Endometrial microvascular endothelial cells (primary cell): ENCODE results near the gene DYRK2. TPM values are rescaled to one million over a fixed set of nuclear protein-coding genes. Genes with fewer than 3 reads are reported as not detected.

Source experiments
- in situ Hi-C: cut with HindIII; loops from 2 replicates; pipeline ENCODE4 v1.10.0; 2017; ENCODE audit warnings: low sequenced_read_pairs, low pct_unique_long_range_greater_than_20kb; ENCODE audit errors: inconsistent ontology term
- total RNA-seq: library from RNA; depleted of rRNA; stranded (reverse); fragments of >200 nt; gene quantifications from one replicate; pipeline ENCODE4 v1.2.3, GENCODE V29; 2015; ENCODE audit errors: inconsistent ontology term

DYRK2 gene
- total RNA-seq, 1 donor from 2014 or later = 4.8 TPM

DNA sequence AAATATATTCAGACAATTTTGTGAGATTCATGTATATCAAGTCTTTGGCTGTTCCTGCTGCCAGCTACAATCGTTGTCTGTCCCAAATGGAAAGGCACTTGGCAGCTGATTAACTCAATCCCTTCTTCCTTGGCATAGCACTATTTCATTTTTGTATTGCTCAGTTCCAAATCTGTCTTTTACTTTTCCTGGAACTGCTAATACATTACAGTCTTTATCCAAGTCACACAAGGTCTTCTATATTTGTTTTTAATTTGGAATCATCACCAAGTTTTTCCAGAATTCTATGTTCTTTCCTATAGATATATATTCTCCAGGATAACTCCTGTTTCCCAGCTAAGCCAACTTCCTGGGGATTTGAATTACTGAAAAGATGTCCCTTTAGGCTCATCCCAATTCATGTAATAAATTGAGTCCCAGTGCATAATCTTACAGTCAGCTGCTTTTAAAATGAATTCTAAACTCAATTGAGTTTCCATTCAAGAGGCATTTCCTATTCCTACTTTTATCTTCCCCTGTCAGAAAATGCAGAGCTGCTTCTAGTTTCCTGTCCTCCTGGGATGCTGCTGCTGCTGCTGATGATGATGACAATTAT lies 45.9 kb downstream of the DYRK2 start:
- in situ Hi-C loops = no loop called here

DNA sequence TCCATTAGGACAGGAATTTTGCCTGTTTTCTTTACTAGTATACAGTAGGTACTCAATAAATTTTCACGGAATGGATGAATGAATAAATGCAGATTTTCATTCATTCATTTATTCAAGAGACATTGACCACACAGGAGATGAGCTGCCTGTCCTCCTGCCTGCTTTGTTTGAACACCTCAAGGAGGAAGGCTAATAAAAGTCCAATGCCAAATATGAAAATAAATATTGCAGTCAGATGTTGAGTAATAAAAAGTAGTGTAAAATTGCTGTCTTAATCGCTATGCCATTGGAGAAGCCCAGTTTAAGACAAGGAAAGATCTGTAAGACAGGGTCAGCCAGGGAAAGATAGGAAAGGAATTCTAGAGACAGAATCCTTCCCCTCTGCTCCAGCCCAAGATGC lies 47.4 kb downstream of the DYRK2 start:
- in situ Hi-C loops = no loop called here

DNA sequence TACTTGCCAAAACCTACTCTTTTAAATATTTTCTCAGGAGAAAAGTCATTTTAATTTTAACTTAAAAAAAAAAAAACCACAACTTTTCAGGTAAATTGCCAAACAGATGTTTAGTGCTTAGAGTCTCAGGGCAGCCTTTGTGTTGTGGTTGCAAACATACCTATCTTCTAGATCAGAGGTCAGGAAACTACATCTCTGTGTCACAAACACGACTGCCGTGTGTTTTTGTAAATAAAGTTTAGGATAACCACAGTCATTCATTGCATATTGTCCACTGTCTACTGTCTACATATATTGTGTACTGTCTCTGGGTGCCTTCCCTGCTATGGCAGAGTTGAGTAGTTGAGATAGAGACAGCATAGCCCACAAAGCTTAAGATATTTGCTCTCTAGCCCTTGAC lies 48.9 kb downstream of the DYRK2 start:
- in situ Hi-C loops = no loop called here

DNA sequence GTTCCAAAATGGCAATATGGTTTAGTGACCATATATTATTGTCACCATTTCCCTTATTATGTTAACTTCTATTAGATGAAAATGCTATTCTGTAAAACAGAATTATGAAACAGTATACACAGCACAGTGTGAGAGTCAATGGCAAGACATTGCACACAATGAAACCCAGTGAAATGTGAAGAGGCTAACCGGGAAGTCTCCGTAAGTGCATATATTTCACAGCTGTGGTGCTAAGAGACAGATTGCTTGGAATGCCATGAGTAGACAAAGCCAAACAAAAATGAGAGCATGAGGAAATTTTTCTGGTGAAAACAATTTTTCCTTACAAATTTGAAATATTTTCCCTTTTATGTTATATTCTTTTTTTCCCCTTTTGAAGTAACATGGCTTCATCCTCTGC lies 49.4 kb downstream of the DYRK2 start:
- in situ Hi-C loops = no loop called here

DNA sequence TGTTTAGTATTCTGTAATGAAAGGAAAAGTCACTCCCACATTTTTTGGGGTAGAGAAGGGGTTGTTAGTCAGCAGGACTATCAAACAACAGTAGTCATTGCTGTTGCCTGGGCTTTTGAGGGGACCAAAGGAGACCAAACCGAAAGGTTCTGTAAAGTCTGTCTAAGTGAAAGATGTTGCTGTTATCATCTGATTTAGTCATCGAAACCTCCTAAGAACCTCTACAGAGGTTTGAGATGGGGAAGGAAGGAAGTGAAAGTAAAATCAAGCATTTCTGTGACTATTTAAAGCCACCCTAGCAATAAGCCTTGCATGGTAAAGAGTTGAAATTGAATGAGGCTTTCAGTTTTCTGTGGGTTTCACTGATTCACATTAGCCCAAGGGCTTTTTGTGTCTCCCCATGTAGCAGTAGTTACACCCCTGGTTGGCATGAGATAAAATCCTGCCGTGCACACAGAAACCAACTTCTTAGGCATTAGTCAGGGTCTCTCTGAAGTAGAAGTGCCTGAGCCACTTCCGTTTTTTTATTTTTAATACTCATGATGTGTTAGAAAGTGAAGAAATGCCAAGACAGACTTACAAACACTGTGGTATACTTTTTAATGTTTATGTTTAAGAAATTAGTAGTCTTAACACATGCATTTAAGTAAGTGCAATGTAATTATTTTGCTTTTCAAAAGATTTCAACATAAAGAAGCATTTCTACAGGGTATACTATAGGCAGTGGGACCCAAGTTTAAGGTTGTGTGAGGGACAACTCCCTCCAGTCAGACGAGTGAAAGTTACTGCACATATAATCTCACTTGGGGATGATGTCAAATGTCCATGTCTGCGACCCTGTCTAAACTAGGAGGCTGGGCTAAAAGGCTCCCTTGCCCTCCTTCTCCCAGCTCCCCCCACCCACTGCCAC lies 50.4 kb downstream of the DYRK2 start:
- in situ Hi-C loops = no loop called here

DNA sequence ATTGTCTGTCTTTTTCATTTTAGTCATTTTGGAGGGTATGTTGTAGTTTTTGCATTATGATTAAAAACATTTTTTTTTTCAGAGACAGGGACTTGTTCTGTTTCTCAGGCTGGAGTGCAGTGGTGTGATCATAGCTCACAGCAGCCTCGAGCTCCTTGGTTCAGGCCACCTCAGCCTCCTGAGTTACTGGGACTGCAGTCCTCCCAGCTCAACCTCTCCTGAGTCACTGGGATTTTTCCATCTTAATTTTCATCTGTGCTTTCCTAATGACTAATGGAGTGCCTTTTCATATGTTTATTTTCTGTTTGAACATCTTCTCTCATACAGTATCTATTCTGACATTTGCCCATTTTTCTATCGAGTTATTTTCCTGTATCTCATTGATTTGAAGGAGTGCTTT lies 52.6 kb downstream of the DYRK2 start:
- in situ Hi-C loops = no loop called here

DNA sequence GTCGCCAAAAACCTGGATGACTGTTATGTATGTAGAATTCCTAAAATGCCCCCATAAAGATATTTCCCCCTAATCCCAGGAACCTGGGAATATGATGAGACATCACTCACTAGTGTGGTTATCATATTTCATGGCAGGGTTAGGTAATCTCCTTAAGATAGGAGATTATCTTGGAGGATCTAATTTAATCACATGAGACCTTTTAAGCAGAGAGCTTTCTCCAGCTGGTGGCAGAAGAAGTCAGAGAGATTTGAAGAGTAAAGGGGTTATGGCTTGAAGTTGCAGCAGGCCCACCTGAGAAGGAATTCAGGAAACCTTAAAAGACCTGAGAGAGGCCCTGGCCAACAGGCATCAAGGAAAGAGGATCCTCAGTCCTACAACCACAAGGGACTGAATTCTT lies 53.6 kb downstream of the DYRK2 start:
- in situ Hi-C loops = no loop called here

DNA sequence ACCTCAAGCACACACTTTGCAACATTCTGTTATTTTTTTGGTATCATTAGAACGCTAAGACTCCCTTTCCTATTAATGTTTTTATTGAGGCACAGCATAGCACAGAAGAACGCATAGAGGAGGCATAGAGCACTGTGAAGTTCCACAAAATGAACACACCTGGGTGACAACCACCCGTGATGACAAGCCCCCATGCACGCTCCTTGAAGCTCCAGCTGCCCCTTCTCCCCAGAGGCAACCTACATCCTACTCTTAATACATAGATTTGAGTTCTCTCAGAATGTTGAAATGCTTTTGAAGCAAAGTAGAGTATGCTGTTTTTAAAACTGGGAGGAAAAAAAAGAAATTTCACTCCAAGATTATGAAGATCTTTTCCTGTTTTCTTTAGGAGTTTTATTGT lies 55.5 kb downstream of the DYRK2 start:
- in situ Hi-C loops = no loop called here

DNA sequence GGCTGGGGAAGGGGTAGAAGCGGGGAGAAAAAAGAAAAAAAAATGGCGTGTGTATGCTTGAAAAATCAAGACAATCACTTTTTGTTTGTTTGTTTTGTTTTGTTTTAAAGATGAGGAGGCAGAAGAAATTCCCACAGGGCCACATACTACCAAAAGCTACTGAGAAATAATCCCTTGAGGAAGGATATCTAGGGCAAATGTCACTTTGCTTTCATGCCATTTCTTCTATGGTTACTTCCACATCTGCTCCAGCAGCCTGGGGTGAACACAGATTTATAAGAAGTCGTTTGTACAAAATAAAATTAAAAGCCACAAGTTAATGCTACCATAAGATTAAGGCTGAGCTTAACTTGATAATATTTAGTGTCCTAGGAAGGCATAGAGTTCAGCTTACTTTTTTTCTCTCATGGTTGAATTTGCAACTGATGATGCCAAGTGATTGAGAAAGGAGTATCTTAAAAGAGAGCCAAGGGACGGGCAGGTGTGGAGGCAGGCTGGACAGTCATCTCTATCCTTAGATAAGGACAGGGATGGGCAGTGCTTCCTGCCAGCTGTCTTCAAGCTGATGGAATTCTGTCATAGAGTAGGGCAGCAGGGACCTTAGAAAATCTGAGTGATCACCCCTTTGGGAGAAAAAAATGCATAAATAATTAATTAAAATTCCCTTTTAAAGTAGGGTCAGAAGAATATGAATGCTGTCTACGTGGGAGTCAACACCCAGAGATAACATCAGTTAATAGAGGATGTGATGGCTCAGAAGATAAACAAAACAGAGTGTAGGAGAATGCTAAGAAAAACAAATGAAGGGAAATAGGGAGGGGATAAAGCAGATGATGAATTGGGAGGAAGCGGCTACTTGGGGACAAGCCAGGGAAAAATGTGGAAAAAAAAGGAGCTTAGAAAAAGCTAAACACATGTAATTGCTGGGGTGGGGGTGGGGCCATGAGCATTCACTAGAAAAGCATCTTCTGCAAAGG lies 57.1 kb downstream of the DYRK2 start:
- in situ Hi-C loops = no loop called here

DNA sequence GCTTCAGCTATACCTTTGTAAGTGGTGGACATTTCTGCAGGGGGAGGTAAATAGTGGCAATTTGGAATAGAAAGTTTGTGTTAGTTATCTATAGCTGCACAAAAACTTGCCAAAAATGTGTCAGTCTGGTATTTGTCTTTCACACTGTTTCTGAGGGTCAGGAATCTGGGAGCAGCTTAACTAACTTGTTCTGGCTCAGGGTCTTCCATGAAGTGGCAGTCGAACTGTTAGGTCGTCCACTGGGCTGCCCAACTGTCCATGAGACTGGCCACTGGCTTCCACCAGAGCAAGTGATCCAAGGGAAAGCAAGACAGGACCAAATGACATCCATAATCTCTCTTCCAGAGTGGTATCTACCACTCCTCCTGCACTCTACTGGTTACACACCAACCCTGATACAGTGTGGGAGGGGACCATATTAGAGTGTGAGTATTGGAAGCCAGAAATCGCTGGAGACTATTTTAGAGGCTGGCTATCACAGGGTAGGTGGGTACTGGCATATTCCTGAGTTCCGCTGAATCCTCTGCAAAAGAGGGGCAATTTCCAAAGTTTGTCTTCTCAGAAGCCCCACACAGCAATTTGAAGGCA lies 60.9 kb downstream of the DYRK2 start:
- in situ Hi-C loops = no loop called here

DNA sequence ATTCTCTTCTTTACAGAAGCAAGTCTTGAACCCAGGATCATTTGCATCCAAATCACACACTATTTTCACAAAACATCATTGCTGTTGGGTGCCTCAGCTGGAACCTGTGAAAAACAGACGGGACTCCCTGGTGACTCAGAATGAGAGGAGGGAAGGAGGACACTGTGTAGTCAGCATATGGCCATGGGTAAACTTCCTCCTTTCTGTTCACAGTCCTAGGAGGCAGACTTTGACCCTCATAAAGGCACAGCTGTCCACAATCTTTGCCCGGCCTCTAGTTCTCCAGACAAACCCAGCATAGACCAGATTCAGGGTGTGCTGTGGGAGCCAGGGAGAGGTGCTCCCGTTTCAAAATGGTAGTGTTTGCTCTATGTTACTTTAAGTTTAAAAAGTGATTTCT lies 62.0 kb downstream of the DYRK2 start:
- in situ Hi-C loops = no loop called here

DNA sequence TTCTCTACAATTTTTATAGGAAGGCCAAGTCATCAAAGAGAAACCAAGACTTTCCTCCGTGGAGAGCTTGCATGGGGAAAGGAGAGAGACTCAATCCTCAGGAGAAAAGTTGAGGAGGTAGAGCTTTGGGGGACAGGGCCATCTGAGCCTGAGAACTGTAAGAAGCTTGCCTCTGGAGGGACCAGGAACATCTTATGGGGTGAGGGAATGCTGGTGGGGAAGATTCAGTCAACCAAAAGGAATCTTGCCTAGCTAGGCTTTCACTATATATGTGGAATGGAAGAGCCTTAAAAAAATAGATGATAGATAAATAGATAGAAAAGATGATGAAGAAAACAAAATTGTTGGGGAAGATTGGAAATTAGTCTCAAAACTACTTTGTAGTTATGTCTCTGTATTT lies 63.5 kb downstream of the DYRK2 start:
- in situ Hi-C loops = no loop called here

DNA sequence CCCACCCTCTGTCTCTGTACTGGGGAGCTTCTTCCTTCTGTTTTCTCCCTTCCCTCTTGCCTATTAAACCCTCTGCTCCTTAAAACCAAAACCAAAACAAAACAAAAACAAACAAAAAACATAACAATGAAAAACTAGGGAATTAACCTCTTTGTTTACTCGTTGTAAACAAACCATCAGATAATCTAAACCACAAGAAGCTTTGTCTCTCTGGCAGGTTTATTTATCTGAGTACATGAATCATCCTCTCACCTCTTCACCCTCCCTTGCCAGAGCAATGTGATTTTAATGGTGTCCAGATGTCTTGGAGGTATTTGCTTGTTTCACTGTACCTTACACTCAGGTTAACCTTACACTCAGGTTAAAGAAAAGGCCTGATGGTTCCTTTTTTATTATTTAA lies 66.1 kb downstream of the DYRK2 start:
- in situ Hi-C loops = no loop called here
